ENCODE measurements around the gene MYO16.
A peak's percentile ranks its signal among the peaks of the same experiment; 100 is the strongest.

MYO16 gene

GRCh38 chr13:108728370-108728769 lies 99.0 kb downstream of the MYO16 start:
- peak; percentile 28 for TF ChIP-seq CTCF (conservative IDR thresholded peaks at IDR 0.05; ENCODE audit: low read depth, low read length)
- H3K4me3 ChIP-seq (ENCODE audit: low read length): no peak overlapping the region
- no peak for DNase-seq (ENCODE audit: low read depth)

GRCh38 chr13:108733022-108733560 lies 103.7 kb downstream of the MYO16 start:
- no peak overlapping the region for H3K4me3 ChIP-seq (ENCODE audit: low read length)
- peak; percentile 30 for DNase-seq (ENCODE audit: low read depth)
- TF ChIP-seq CTCF (conservative IDR thresholded peaks at IDR 0.05; ENCODE audit: low read depth, low read length): no peak

DNA sequence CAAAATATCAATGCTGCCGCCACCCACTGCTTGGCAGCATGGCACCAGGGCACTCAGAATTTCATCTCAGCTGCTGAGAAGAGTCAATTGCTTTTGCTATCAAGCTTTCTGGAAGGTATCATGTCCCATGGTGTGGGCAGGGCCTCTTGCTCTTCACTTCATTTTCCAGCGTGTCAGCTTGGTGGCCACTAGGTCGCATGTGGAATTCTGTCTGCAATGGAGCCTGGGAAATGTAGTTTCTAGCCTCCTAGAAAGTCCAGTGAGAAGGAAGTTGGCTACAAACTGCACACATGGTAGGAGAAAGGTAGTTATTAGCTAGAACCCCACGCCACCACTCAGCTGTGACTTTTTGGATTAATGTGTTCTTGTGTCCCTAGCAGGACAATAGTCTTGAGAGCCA lies 105.3 kb downstream of the MYO16 start:
- no peak for TF ChIP-seq CTCF (conservative IDR thresholded peaks at IDR 0.05; ENCODE audit: low read depth, low read length)
- DNase-seq (ENCODE audit: low read depth): no peak
- H3K4me3 ChIP-seq (ENCODE audit: low read length): no peak overlapping the region

DNA sequence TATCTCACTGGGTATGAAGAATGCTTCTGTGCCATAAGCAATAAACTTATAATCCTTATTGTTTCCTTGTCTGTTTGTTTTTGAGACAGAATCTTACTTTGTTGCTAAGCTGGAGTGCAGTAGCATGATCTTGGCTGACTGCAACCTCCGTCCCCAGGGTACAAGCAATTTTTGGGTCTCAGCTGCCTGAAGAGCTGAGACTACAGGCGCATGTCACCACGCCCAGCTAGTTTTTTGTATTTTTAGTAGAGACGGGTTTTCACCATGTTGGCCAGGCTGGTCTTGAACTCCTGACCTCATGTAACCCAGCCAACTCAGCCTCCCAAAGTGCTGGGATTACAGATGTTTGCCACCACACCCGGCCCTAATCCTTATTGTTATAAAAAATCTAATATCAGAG lies 112.5 kb downstream of the MYO16 start:
- H3K4me3 ChIP-seq (ENCODE audit: low read length): no peak overlapping the region
- no peak for TF ChIP-seq CTCF (conservative IDR thresholded peaks at IDR 0.05; ENCODE audit: low read depth, low read length)
- no peak for DNase-seq (ENCODE audit: low read depth)

GRCh38 chr13:108742701-108743451 lies 113.5 kb downstream of the MYO16 start:
- TF ChIP-seq CTCF (conservative IDR thresholded peaks at IDR 0.05; ENCODE audit: low read depth, low read length): no peak
- DNase-seq (ENCODE audit: low read depth): no peak
- H3K4me3 ChIP-seq (ENCODE audit: low read length): no peak overlapping the region

- TF ChIP-seq CTCF (conservative IDR thresholded peaks at IDR 0.05; ENCODE audit: low read depth, low read length): no peak
- H3K4me3 ChIP-seq (ENCODE audit: low read length): no peak overlapping the region
- no peak for DNase-seq (ENCODE audit: low read depth)
These were observed 114.1 kb downstream of the MYO16 start for GRCh38 chr13:108743522-108743921.

- no peak for TF ChIP-seq CTCF (conservative IDR thresholded peaks at IDR 0.05; ENCODE audit: low read depth, low read length)
- no peak for DNase-seq (ENCODE audit: low read depth)
- no peak overlapping the region for H3K4me3 ChIP-seq (ENCODE audit: low read length)
These were observed 118.4 kb downstream of the MYO16 start for GRCh38 chr13:108747843-108748242.
